ENCODE results near the gene LRFN5.

DNA sequence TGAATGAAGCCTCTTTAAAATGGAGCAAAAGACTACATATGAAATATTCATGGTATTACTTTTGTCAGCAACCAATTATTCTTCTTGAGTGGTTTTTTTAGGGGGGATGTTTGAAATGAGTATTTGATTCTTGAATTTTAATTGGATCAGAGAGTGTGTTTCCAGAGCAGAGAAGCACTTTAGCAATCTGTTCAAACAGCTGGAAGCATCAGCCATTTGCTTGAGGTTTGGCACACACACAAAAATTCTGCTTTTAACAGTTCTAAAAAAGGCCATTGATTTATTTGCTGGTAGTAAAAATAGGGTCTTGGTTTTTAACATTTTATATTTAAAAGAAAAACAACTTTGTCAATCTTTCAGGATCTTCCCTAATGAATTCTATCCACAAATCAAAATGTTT lies 292.7 kb downstream of the LRFN5 start:
- no peak for TF ChIP-seq EZH2 (IDR thresholded peaks at IDR 0.05; ENCODE audit: insufficient read depth, poor library complexity, severe bottlenecking)
- TF ChIP-seq EZH2phosphoT487 (IDR thresholded peaks at IDR 0.05; ENCODE audit: insufficient read depth, low read depth), result no peak
